Daoy (cell line): Measurements from ENCODE around the gene TRIM14. TPM values are rescaled to one million over a fixed set of nuclear protein-coding genes. Genes with fewer than 3 reads are reported as not detected.
"Not testable (repeated sequence)": the region's sequence is repeated elsewhere in the genome, so short reads cannot be mapped to it uniquely, and the experiment has no call there.

Source experiments
- DNase-seq: peaks from one replicate; pipeline ENCODE4 v3.0.0-alpha.2; 2015; ENCODE audit warnings: low read depth
- total RNA-seq: library from RNA; depleted of rRNA; stranded (reverse); fragments of >200 nt; shearing (Covaris generic); gene quantifications from 2 replicates; pipeline ENCODE4 v1.2.3, GENCODE V29; 2014

TRIM14 gene
- total RNA-seq, 1 experiment from 2014 or later = 9.2 TPM

DNA sequence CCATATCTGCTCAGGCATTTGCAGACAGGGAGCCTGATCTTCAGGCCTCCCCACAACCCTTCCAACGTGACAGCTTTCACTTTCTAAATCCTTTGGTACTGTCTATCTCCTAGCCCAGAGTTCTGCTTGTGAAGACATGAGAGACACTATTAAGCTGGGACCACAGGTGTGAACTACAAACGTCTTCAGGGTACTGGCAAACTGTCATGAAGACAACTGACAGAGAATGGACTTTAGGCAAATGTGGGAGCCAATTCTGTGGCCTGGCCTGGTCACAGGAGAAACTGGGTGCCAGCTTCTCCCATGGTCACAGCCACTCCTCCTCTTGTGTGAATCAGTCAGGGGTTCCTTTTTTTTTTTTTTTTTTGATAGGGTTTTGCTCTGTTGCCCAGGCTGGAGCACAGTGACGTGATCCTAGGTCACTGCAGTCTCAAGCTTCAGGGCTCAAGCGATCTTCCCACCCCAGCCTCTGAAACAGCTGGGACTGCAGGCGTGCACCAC lies 10.4 kb downstream of the TRIM14 start:
- DNase-seq = no peak

DNA sequence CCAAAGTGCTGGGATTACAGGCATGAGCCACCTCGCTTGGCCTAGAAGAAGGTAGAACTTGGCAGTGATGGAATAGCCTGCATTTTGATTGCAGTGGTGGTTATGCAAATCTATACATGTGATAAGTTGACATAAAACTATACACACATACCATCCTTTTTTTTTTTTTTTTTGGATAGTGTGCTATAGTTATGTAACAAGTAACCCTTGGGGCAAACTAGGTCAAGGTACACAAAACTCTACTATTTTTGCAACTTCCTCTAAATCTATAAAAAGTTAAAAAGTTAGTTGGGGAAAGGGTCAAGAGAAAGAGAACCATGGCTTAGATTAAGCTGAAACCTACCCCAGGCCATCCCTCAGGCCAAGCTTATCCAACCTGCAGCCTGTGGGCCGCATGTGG lies 11.1 kb downstream of the TRIM14 start:
- DNase-seq = no peak

DNA sequence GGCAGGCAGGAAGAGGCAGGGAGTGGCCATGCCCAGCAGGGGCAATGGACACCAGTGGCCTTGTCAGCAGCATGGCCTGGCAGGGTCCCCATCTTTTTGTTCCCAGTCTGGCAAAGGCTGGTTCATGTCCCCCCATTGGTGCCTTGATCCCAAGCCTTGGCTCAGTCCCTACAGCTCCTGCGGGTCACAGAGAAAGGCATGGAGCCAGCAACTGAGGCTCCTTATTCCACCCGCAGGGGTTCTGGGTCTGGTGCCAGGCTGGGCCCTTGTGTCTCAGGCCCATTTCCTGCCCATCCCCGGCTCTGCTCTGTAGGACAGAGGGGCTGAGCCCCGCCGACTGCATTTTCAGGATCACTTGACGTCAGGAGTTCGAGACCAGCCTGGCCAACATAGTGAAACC lies 14.0 kb downstream of the TRIM14 start:
- no peak for DNase-seq

DNA sequence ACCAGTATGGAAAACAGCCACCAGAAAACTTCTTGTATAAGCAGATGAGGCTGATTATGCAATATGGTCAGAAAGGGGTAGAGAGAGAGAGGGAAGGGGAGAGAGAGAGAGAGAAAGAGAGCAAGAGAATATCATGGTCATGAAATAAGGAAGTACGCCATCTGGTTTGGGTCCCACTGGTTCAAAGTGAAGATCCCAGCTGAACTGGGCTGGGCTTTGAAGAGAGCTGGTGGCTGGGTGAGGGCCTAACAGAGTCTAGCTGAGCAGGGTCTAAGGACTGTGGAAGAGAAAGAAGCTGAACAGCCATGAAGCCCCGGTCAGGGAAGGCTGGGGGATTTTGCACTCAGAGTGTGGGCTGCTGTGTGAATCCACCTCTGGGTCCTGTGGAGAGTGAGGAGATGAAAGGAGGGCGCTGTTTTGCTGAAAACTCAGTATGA lies 14.6 kb downstream of the TRIM14 start:
- DNase-seq = no peak

DNA sequence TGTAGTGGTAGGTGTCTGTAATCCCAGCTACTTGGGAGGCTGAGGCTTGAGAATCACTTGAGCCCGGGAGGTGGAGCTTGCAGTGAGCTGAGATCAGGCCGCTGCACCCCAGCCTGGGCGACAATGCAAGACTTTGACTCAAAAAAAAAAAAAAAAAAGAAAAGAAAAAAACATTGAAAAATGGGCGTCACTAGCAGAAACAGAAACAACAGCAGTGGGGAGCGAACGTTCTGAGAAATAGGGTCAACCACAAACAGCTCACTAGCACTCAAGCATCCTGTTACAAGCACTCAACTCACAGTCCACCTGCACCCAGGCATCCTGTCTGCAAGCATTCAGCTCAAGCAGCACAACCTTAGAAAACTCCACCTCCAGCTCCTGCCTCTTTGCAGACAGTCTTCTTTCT lies 17.2 kb downstream of the TRIM14 start:
- no peak for DNase-seq

DNA sequence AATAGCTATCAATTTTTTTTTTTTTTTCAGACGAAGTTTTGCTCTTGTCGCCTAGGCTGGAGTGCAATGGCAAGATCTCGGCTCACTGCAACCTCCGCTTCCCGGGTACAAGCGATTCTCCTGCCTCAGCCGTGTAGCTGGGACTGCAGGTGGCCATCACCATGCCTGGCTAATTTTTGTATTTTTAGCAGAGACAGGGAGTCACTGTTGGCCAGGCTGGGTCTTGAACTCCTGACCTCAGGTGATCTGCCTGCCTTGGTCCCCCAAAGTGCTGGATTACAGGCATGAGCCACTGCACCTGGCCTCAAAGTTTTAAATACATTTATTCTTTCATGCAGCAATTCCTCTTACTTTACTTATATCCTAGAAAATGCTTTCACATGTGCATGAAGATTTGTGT lies 17.6 kb downstream of the TRIM14 start:
- no peak for DNase-seq

DNA sequence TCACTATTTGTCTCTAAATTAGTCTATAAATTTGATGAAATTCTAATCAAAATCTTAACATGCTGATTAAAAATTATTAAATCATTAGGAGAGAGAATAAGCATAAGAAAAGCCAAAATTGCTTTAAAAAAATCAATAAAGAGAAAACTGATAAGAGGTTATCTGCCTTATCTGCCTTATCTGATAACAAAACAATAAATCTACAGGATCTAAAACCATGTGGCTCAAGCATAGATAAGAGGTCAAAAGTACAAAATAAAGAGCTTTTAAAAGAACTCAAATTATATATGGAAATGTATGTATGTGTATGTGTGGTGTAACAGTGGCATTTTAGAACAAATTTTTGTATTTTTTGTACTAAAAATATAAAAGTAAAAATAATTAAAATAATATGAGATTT lies 18.6 kb downstream of the TRIM14 start:
- DNase-seq = no peak

DNA sequence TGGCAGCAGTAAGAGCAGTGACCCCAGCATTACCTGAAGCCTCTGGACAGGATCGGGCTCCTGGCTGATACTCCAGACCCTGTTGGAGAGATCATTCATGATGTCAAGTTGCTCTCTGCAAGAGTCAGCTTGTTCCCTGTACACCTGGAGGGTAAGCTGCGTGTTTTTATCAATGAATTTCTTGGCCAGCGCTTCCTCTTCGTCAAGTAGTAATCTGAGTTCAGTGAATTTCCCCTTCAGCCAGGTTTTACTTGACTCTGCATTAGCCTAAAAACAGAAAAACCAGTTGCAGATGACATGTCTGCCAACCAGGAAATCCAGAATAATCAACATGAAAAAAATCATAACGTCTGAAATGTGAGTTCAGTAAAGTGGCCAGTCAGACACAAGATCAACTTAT lies 19.1 kb downstream of the TRIM14 start:
- DNase-seq = no peak

DNA sequence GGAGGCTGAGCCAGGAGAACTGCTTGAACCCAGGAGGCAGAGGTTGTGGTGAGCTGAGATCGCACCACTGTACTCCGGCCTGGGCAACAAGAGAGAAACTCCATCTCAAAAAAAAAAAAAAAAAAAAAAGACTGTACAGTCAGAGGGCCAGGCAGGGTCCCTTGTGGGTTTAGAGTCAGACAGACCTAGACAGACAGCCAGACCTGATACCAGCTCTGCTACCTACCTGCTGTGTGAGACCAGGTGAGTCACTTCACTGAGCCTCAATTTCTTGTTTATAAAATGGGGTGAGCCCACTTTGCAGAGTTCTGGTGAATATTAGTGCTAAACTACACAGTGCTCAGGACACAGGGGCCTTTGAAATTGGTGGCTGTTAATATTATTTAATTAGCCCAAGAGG lies 19.7 kb downstream of the TRIM14 start:
- no peak for DNase-seq

DNA sequence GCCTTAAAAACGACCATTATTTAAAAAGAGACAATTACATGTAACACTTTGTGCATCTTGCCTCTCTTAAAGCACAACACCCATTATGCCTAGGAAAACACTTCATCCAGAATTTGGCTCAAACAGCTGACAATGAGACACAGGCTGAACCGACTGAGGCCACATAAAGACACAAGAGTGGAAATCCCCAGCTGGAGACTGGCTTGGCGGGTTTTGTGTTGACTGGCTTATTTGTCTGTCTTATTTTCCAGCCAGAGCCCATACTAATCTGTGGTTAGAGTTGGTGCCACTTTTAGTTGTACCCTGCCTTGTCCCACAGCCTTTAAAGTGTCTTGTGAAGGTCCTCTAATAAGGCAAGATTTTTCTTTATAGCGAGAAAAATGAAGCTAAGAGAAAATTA lies 21.2 kb downstream of the TRIM14 start:
- no peak for DNase-seq

DNA sequence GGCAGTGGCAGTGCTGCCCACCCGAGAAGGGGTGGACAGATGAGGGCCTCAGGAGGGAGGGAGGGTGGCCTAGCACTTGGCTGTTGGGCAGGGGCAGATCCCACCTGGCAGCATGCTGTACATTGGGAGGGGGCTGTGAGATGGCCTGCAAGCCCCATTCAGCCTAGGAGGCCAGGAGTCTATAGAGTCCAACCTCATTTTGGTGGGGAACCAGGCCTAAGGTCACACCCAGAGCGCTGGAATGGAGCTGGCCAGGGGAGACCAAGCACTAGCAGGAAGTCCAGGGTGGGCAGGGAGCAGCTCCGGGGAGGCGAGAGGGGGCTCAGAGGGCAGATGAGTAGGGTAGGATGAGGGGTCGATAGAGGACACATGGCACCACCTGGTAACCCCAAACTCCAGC lies 22.9 kb downstream of the TRIM14 start:
- DNase-seq = no peak

DNA sequence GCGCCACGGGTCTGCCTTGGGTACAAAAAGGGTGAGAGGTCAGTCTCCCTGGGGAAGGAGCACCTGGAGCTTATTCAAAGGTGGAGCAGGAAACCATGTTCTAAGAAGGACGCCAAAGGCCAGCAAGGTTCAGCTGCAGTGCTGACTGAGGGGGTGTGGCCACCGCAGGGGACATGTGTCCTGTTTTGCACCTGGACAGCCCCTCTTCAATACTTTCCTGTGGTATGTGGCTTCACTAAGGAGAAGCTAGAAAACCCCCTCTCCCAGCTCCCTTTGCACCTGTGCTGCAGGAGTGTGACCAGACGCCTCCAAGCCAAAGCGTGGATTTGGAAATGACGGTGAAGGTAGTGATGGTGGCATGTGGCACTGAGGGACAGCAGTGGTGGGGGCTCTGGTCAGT lies 23.6 kb downstream of the TRIM14 start:
- no peak for DNase-seq

DNA sequence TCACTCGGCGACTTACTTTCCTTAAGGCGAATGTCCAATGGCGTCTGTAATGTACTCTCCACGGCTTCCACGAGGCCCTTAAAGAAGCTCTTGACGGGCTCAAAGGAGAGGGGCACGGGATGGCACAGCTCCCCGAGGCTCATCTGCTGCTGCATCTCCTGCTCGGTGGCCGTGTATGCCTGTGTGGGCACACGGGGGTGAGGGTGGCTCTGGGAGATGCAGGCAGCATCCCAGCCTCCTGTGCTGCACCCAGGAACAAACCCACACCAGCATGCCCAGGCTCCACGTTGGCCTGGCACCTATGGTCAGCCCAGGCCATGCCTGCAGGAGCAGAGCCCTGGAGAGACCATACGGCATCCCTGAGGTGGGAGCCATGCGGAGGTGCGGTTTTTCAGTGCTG lies 24.2 kb downstream of the TRIM14 start:
- DNase-seq = no peak

DNA sequence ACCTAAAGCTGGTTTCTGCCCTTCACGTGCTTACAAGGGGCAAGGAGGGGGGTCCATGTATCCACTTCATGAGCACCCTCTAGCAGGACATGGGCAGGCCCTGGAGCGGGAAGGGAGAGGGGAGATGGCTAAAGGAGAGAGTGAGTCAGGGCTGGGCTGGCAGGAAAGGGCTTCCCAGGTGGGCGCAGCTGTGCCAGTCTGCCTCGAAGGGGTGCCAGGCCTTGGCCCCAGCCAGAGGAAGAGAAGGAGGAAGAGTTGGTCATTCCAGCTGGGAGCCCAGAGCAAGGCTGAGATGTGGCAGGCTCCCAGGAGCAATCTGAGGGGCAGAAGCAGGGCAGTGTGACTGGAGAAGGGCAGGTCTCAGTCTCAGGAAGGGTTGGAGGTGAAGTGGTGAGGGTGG lies 24.7 kb downstream of the TRIM14 start:
- no peak for DNase-seq

DNA sequence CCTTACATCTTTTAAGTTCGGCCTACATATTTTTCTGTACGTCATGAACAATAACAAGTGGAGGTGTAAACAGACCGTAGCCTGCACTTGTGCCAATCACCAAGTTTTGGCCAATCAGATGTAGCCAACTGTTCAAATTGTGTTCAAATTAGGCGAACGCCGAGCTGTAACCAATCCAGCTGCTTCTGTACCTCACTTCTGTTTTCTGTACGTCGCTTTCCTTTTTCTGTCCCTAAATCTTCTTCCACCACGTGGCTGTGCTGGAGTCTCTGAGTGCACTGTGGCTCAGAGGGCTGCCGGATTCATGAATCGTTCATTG lies 26.4 kb downstream of the TRIM14 start:
- DNase-seq = no peak

DNA sequence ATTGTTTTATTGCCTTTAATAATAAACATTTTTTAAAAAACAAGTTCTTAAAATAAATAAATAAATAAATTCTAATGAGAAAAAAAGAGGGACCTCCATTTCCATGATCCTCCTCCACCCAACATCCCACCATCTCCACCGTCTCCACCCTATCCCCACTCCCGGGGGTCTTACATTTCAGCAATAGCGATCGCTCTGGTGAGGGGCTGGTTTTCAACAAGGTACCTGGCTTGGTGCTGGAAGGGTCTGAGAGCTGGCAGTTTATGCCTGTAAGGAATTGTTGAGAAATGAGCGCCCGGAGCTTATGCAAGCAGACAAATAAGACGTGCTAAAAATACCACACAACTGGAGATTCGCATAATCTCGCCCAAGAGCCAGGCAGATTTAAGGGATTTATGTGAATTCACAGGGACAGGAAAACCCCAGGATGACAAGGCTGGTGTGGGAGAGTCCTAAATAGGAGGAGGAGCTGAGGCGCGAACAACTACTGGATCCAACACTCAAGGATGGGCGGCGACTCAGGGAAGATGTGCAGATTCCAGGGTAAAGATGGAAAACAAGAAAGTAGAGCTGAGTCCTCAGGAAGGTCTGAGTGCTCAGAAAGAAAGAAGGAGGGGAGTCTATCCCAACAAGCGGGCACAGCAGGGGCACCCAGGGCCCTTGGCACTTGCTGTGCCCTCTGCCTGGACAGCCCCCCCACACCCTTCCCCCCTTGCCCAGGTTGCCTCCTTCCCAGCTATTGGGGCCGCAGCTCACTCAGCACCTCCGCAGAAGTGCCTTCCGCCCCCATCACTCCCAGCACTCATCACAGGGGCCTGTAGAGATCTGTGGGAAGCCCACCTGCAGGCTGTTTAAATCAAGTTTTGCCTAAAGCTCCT lies 27.0 kb downstream of the TRIM14 start:
- no peak for DNase-seq

DNA sequence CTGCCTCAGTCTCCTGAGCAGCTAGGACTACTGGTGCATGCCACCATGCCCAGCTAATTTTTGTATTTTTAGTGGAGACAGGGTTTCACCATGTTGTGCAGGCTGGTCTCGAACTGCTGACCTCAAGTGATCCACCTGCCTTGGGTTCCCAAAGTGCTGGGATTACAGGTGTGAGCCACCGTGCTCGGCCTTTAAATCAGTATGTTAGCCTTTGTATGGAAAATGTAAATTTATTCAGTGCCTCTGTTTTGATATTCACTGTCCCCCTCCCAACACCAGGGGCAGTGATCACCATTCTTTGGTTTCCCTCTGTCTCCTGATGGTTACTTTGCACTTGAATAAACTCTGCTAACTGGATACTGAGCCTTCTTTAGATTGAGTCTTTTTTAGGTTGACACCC lies 28.3 kb downstream of the TRIM14 start:
- DNase-seq = not testable (repeated sequence)

DNA sequence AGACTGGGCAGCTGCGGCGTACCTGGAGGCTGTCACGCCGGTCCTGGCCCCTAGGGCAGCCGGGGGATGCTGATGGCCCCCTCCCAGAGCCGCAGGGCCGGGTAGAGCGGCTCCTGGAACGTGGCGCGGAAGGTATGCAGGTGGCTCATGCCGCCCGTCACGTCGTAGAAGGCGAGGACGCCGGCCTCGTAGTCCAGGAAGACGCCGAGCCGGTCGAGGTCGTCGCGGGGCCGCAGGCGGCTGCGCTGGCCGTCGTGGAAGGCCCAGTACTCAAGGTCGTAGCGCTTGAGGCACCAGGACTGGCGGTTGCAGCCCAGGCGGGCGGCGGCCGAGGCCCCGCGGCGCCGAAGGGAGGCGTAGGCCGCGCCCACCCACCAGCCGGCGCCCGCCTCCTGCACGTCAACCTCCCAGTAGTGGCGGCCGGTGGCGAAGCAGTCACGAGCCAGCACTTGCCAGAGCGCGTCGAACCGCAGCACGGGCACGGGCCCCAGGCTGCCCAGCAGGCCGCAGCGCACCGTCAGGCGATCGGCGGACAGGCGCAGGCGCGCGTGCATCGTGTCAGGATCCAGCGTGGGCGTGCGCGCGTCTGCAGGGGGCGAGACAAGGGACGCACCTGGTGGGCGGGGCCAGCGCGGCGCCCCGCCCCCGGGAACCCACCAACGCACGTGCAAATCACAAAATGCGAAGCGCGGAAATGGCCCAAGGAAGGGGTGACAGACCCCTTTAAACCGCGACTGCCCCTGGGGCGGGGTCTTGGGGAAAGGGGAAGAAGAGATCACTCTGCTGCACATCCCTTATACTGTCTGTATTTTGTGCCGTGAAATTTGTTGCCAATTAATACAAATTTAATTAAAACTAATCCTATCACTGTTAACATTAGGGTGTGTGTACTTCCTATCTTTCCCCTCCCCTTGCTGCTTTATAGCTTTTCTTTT lies 31.3 kb downstream of the TRIM14 start:
- no peak for DNase-seq

DNA sequence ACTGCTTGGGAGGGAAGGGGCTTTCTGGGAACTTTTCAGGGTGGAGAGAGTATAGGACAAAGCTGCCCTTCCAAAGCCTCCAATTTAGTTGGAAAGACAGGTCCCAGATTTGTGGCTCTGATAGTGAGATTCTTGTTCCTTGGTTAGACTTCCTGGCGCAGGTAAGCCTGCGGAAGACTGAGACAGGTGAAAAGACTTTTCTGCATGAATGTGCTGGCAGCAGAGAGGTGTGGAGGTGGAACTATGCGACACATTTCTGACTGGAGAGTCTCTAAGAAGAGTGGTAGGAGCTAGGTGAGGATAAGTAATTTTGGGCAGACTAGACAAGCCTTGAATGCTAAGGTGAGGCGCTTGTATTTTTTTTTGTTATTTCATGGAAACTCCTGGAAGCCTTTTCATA lies 32.6 kb downstream of the TRIM14 start:
- no peak for DNase-seq

DNA sequence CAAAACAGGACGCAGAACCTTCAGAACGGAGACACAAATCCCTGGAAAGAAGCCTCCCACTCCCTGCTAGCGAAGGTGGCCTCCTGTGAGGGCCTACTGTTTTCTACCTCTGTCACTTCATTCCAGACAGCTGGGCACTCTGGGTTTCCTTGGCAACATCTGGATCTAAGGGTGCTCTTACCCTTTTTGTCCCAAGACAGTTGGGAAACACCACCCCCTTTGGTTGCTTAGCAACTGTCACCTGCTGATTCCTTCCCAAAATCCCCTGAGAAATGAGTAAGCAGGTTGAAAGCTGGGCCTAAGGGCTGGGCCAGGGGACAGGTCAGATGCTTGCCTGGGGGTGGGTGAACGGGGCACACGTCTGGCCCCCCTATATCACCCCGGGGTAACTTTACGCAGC lies 33.1 kb downstream of the TRIM14 start:
- DNase-seq = no peak

DNA sequence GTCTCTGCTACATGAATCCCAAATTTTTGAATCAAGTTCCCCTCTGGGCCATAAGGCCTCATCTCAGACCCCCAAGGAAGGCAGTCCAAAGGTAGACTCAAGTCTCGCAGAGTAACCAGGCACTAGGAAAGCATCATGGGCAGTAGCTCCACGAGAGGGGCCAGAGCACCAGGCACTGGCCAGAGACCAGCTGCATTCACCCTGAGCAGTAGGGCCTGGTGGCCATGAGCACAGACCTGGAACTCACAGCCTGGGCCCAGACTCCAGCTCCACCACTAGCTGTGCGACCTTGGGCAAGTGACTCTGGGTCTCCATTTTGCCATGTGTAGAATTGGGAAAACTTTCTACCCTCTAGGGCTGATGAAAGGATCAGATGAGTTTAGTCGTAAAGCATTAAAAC lies 34.0 kb downstream of the TRIM14 start:
- no peak for DNase-seq

DNA sequence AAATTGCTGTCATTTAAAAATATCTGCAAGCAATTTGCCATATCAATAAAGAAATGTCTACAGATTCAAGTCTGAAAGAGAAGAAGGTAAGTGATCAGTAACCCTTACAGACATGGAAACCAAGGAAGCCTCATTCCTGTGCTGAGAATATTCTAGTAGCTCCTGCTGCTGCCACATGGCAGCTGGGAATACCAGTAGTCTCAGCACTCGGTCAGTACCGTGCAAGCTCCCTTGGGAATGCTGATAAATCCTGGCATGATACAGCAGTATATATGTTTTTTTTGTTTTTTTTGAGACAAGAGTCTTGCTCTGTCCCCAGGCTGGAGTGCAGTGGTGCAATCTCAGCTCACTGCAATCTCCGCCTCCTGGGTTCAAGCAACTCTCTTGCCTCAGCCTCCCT lies 34.6 kb downstream of the TRIM14 start:
- no peak for DNase-seq
